NAMALWA (cell line): ENCODE results near the gene SLFN5.
"Not testable (repeated sequence)": the region's sequence is repeated elsewhere in the genome, so short reads cannot be mapped to it uniquely, and the experiment has no call there.

ENCODE experiments used
- DNase-seq: peaks from one replicate; pipeline ENCODE4 v3.0.0-alpha.2; 2015; ENCODE audit warnings: low spot score

The SLFN5 gene

DNA sequence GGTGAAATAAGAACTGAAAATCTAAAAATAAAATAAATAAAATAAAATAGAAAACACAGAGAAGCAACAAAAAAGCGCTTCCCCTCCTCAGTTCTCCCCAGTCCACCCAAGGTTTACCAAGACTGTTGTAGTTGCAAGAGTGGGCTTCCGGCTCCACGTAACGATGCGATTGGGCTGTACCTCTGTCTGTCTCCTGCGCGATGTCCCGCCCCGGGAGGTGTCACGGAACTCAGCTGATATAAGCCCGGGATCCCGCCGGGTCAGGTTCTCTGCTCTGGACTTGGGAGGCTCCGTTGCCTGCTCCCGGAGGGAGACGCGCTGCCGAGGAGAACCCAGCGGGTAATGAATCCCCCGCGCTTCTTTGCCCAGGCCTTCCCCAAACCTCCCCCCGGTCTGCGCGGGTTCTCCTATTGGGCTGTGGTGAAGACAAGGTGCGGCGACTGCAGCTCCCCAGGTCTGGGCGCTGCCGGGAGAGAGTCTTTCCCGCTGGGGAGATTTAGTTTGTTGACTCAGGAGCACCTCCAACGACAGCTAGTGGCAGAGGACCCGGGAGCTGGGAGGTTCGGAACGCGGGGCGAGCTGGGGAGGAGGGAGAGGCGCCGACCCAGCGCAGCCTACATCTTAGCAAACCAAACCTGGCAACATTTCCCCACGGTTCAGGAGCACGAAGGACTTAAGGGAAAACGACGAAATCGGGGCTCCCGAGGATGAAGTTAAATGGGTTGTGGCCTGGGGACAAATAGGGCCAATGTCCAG, at the start of gene SLFN5:
Gene SLFN5 (plus strand): TSS at position 268 of the 756 bp plus-strand sequence. CDS start 15,619 bp downstream, outside the sequence.
- peak; percentile 86 for DNase-seq

- DNase-seq: not testable (repeated sequence)
Measured at GRCh38 chr17:35194001-35194400, 48.9 kb upstream of the SLFN5 start, which contains the start of gene SLC35G3. SLC35G3 (minus strand) TSS chr17:35194393; CDS start chr17:35194307, 86 bp downstream.

- DNase-seq: not testable (repeated sequence)
Measured at GRCh38 chr17:35195062-35195461, 47.8 kb upstream of the SLFN5 start.

DNA sequence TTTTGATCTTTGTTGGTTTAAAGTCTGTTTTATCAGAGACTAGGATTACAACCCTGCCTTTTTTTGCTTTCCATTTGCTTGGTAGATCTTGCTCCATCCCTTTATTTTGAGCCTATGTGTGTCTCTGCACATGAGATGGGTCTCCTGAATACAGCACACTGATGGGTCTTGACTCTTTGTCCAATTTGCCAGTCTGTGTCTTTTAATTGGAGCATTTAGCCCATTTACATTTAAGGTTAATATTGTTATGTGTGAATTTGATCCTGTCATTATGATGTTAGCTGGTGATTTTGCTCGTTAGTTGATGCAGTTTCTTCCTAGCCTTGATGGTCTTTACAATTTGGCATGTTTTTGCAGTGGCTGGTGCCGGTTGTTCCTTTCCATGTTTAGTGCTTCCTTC, 40.3 kb upstream of the SLFN5 start:
- not testable (repeated sequence) for DNase-seq

GRCh38 chr17:35210741-35211140, 32.1 kb upstream of the SLFN5 start:
- DNase-seq: no peak

DNA sequence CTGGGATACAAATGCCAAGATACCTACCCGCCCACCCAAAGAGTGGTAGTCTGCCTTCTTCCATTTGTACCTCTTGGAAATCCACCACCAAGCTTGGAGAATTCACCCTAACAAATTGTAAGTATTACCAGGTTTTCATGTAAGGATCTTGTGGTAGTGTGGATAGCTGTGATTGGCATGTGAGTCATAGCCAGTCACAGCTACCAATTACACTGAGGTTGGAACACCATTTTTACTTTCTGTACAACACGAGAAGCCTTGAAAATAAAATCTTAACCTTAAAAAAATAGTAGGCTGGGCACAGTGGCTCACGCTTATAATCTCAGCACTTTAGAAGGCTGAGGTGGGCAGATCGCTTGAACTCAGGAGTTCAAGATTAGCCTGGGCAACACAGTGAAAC, 30.2 kb upstream of the SLFN5 start:
- DNase-seq: no peak

DNA sequence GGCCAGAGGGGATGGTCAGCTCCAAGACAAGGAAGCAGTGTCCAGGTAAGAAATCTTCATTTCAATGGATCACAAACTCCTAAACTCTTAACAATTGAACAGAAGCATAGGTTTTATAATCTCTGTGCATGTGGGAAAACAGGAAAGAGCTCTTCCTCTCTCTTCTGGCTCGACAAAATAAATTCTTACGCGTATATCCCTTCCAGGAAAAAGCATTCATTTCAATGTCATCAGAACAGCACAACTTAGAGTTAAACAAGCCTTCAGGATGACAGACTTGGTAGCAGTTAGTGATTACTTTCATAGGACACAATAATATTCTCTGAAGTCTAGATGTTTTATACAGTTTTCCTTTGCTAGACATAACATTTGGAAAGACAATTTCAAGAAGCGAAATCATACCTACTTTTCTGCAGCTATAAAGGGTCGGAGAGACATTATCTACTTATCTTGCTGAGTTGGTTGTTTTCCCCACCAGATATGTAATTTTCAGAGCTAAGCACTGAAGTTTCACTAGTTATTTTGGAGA, 29.4 kb upstream of the SLFN5 start:
- DNase-seq: no peak

GRCh38 chr17:35214192-35214591, 28.7 kb upstream of the SLFN5 start:
- no peak for DNase-seq

GRCh38 chr17:35214631-35215273, 28.1 kb upstream of the SLFN5 start:
- no peak for DNase-seq

DNA sequence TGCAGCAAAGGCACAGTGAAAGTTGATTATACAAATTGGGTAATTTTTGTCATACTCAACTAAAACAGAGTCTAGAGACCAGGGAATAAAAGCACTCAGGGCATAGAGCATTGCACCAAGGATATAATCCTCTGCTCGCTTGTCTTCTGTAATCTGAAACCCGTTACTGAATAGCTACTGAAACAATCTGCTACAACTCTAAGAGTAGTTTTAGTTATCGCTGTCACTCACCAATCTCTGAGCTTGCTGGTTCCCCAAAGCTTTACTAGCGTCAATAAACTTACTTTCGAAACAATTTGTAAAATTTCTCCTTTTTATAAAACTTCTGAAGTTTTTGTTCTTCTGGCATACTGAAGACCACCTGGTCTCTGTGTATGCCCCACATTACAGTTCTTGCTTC, 25.8 kb upstream of the SLFN5 start:
- no peak for DNase-seq

- no peak for DNase-seq
Measured at GRCh38 chr17:35218915-35219314, 24.0 kb upstream of the SLFN5 start.

- DNase-seq: no peak
Measured at GRCh38 chr17:35222452-35222851, 20.4 kb upstream of the SLFN5 start.

GRCh38 chr17:35224436-35224835, 18.4 kb upstream of the SLFN5 start:
- DNase-seq: no peak

- DNase-seq: no peak
Measured at GRCh38 chr17:35227546-35227945, 15.3 kb upstream of the SLFN5 start.

DNA sequence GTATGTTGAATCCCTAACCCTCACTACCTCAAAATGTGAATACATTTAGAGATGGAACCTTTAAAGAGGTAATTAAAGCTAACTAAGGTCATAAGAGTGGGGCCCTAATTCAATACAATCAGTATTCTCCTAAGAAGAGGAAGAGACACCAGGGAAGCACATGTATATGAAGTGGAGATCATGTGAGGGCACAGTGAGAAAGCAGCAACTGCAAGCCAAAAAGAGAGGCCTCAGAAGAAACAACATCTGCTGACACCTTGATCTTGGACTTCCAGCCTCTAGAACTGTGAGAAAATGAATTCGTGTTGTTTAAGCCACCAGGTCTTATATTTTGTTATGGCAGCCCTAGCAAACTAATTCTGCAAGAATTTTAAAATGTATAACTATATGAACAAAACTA, 13.2 kb upstream of the SLFN5 start:
- no peak for DNase-seq

DNA sequence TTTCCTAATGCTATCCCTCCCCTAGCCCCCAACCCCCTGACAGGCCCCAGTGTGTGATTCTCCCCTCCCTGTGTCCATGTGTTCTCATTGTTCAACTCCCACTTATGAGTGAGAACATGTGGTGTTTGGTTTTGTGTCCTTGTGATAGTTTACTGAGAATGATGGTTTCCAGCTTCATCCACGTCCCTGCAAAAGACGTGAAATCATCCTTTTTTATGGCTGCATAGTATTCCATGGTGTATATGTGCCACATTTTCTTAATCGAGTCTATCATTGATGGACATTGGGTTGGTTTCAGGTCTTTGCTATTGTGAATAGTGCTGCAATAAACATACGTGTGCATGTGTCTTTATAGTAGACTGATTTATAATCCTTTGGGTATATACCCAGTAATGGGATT, 8.6 kb upstream of the SLFN5 start:
- not testable (repeated sequence) for DNase-seq

DNA sequence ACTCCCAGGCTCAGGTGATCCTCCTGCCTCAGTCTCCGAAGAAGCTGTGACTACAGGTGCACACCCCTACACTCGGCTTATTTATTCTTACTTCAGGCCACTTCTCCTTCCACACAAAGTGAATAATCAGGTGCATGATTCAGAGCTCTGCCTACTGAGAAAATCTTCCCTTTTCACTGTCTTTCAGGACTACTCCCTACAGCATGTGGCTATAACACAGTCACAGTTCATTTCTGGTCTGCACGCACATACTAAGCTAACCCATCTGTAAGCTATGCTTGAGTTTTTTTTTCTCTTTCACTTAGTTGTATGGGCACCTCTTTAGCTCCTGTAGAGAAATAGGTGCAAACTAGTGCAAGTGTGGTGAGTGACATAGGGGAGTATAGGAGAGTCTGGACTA, 7.6 kb upstream of the SLFN5 start:
- DNase-seq: no peak

GRCh38 chr17:35235917-35236316, 7.0 kb upstream of the SLFN5 start:
- DNase-seq: no peak

DNA sequence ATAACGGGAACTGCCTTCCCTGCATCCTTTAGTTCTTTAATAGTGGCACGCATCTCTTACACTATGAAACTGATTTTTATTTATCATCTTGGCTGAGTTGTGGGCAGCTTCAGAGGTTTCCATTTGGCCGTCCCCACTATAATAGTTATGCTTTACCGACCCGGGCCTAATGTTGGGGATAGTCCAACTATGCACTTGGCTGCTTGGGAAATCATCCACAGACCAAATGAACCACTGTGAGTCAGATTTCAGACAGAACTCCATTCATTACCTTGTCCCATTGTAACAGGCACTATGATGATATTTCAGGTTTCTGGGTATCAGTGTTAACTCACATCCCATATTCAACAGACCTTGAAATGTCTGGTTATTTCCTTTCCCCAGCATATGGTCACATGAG, 6.1 kb upstream of the SLFN5 start:
- no peak for DNase-seq

- no peak for DNase-seq
Measured at GRCh38 chr17:35238821-35239220, 4.1 kb upstream of the SLFN5 start.

DNA sequence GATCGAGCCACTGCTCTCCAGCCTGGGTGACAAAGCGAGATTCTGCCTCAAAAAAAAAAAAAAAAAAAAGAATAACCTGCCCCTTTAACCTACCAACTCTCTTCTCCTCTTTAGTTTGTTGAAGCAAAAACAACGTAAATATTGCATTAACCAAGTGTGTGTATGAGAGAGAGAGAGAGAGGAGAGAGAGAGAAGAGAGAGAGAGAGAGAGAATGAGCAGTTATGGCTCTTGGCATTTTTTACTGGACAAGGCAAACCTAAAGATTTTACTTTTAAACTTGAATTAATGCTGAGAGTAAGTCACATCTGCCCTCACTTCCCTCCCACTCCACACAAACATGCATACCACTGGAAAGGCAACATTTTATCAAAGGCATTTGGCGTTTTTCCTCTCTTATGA, 3.0 kb upstream of the SLFN5 start:
- no peak for DNase-seq

DNA sequence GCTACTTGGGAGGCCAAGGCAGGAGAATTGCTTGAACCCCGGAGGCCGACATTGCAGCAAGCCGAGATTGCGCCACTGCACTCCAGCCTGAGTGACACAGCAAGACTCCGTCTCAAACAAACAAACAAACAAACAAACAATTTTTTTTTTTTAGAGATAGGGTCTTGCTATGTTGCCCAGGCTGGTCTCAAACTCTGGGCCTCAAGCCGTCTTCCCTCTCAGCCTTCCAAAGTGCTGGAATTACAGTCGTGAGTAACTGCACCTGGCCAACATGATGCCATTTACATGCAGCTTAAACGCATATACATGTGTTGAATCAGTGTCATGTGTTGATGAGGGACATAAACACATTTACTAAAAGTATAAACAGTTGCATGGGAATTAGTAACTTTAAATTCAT, 2.0 kb upstream of the SLFN5 start:
- no peak for DNase-seq

DNA sequence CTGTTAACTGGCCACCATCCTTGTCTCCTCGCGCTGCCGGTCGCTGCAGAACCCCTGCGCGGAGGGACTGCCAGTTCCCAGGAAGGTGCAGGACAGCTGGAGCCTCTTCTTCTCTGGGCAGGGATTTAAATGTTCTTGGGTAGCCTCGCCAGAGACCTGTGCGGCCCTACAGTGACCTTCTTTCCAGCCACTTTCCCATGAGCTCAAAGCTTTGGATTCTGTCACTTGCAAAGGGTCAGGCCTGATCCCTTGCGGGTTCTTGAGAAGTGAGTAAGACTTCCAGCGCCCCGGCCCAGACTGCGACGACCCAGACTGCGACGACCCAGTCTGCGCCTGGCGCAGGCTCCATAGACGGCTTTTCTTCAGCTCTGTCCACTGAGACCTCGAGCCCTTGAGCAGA, 1.4 kb upstream of the SLFN5 start:
- no peak for DNase-seq
